ENCODE data around the gene NDUFAB1.

- TF ChIP-seq ZNF565 (CRISPR knock-in tag; conservative IDR thresholded peaks at IDR 0.05; ENCODE audit: low read depth) (no peak), ZFP30 (CRISPR knock-in tag; IDR thresholded peaks at IDR 0.05) (no peak), ZFP3 (CRISPR knock-in tag; IDR thresholded peaks at IDR 0.05) (no peak), CREB5 (CRISPR knock-in tag; IDR thresholded peaks at IDR 0.05; ENCODE audit: low read depth) (no peak), TOX (CRISPR knock-in tag; IDR thresholded peaks at IDR 0.05; ENCODE audit: borderline replicate concordance) (no peak), ZNF8 (CRISPR knock-in tag; IDR thresholded peaks at IDR 0.05) (peak; percentile 38; the same call in 1 of the 2 replicates), ARNTL (CRISPR knock-in tag; IDR thresholded peaks at IDR 0.05; ENCODE audit: borderline replicate concordance, low read depth) (no peak), PATZ1 (CRISPR knock-in tag; IDR thresholded peaks at IDR 0.05; ENCODE audit: borderline replicate concordance) (no peak), ZC3H10 (CRISPR knock-in tag; IDR thresholded peaks at IDR 0.05) (no peak), CSDC2 (CRISPR knock-in tag; IDR thresholded peaks at IDR 0.05) (no peak)
These were observed 39.0 kb downstream of the NDUFAB1 start, which contains the start of the genes EARS2 and UBFD1 for GRCh38 chr16:23556881-23557778.
